GM19324 (cell line): Measurements from ENCODE around the gene CMTM4.
"Not testable (repeated sequence)": the region's sequence is repeated elsewhere in the genome, so short reads cannot be mapped to it uniquely, and the experiment has no call there.

Source experiments
- ATAC-seq: cut with Tn5 transposase; IDR thresholded peaks from one replicate; pipeline ENCODE4 v1.9.1; 2021; ENCODE audit warnings: mild to moderate bottlenecking, moderate library complexity; ENCODE audit not compliant: unreplicated experiment, low FRiP score

Gene CMTM4

DNA sequence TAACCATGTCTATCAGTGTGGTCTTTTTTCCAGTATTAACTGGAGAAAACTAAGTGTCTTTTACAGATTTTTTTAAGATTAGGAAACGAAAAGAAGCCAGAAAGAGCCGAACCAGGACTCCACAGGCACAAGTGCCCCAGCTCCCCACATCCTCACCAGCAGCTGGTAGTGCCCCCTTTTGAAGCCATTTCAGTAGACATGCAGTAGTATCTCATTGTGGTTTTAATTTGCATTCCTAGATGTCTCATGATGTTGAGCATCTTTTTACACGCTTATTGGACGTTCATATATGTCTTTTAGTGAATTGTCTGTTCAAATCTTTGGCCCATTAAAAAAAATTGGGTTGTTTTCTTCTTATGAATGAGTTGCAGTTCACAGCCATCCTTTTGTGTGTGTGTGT is 96.8 kb downstream of the CMTM4 start:
- ATAC-seq: no peak

GRCh38 chr16:66598111-66598510 is 98.4 kb downstream of the CMTM4 start:
- ATAC-seq: no peak

GRCh38 chr16:66596986-66597848 is 99.3 kb downstream of the CMTM4 start:
- no peak for ATAC-seq

DNA sequence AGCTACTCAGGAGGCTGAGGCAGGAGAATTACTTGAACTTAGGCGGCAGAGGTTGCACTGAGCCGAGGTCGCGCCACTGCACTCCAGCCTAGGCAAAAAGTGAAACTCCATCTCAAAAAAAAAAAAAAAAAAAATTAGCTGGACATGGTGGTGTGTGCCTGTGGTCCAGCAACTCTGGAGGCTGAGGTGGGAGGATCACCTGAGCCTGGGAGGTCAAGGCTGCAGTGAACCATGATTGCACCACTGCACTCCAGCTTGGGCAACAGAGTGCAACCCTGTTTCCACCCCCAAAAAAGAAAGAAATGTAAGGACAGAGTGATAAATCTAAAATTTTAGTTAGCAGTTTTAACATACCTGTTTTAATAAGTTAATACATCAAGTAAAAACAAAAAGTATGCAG is 100.0 kb downstream of the CMTM4 start:
- not testable (repeated sequence) for ATAC-seq

DNA sequence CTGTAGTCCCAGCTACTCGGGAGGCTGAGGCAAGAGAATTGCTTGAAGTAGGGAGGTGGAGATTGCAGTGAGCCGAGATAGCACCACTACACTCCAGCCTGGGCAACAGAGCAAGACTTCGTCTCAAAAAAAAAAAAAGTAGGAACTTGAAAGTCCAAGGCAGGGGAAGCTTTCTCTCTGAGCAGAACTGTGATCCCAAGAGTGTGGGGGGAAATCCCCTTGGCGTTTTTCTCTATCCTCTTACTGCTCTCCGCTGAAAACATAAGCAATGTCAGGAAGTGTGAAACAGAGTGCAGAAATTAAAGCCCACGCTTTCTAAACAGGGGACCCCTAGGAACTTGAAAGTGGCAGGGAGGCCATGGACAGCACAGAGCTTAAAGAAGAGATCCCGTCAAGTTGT is 101.8 kb downstream of the CMTM4 start:
- no peak for ATAC-seq

DNA sequence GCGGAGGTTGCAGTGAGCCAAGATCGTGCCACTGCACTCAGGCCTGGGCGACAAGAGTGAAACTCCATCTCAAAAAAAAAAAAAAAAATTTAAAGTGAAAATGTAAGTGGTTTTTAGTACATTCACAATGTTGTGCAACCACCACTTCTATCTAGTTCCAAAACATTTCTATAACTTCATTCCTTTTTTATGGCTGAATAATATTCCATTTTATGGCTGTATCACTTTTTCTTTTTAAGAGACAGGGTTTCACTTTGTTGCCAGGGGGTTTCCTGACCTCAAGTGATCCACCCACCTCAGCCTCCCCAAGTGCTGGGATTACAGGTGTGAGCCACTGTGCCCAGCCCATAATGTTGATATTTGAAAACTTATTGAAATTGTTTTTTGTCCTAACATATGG is 103.7 kb downstream of the CMTM4 start:
- no peak for ATAC-seq

GRCh38 chr16:66592241-66592640 is 104.3 kb downstream of the CMTM4 start:
- ATAC-seq: no peak

DNA sequence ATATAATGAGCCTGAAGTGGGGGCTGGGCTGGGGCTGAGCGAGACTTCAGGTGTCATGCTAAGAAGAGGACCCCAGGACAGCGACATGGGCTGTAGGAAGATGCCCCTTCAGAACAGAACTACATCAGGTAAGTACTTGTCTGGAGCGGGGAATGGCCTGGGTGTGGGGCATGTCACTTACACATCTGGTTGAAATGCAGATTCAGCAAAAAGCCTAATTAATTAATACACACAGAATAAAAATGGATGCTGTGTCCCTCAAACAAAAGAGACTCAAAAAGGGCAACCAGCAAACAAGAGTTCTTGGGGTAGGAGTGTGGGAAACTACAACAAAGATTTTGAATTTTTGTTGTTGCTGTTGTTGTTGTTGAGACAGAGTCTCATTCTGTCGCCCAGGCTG is 105.5 kb downstream of the CMTM4 start:
- no peak for ATAC-seq

DNA sequence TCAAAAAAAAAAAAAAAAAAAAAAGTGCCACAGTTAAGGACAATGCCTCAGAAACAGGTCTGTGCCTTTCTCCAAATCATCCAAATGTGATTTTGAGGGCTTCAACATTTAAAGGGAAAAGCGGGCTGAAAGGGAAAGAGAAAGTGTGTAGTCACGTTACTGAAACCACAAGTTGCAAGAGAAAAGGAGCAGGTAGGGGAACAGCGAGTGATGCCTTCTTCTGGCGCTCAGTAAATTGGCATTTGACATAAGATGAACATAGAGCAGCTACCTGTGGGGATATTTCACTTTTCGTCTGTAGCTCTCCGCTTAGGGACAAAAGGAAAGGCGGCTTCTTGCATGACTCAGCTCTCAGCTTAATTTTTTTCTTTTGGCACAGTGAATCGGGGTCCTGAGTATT is 106.2 kb downstream of the CMTM4 start:
- ATAC-seq: no peak

DNA sequence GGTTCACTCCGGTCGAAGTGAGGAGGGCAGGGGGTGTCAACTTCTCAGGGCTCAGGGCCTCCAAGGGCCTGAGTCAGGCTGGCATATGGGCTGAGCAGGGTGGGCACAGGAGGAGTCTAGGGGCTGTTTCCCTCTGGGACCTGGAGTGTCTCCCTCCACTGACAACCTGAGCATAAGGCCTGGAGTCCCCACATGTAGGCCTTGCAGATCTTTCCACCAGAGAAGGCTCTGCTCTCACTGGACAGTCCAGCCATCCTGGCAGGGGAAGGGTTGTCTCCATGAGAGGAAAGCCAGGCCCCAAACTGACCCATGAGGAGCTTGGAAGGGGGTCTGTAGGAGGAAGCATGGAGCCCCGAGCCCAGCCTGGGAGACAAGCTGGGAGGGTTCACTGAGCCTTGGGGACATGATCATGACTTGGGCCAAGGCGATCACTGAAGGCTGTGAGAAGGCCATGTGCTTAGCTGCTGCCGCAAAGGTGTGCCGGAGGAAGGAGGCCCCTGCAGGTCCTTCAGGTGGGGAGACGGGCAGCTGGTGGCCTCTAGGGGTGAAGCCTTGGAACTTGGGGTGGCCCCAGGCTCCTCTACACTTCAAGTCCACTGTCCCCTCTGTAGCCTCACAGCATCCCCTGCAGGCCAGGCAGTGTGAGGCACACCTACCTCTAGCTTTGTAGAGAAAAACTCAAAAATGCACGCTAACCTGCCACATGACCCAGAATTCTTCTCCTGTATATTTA is 107.4 kb downstream of the CMTM4 start:
- peak; percentile 73 for ATAC-seq

GRCh38 chr16:66587881-66588600 is 108.5 kb downstream of the CMTM4 start:
- ATAC-seq: no peak

DNA sequence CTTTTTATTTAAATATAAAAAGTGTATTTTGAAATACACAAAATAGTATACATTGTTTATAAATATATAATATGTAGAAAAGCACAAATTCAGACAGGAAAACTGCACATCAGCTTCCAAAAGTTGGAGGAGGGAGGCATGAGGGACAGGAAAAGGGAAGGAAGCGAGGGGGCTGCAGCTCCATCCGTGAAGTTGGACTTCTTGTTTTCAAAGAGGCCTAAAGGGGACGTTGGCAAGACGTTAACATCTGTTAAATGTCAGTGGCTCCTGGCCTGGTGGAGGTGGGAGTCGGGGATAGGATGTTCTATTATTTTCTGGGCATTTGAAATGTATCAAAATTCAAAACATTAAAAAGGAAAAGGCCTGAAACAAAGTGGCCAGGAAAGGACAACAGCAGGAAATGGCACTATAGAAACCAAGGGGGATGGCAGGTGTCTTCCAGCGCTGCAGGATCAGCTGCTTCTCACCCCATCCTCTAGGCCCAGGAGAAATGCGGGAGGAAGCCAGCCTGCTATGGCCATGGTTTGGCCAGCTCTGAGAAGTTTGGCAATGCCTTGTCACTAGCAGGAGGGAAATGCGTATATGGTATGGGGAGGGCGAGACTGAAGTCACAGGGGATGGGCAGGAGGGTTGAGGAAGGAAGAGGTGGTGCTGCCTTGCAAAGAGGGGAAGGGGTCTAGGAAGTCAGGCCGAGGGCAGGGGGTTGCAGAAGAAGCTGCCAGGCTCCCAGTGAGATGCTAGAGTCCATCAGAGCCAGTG is 110.9 kb downstream of the CMTM4 start:
- ATAC-seq: no peak

DNA sequence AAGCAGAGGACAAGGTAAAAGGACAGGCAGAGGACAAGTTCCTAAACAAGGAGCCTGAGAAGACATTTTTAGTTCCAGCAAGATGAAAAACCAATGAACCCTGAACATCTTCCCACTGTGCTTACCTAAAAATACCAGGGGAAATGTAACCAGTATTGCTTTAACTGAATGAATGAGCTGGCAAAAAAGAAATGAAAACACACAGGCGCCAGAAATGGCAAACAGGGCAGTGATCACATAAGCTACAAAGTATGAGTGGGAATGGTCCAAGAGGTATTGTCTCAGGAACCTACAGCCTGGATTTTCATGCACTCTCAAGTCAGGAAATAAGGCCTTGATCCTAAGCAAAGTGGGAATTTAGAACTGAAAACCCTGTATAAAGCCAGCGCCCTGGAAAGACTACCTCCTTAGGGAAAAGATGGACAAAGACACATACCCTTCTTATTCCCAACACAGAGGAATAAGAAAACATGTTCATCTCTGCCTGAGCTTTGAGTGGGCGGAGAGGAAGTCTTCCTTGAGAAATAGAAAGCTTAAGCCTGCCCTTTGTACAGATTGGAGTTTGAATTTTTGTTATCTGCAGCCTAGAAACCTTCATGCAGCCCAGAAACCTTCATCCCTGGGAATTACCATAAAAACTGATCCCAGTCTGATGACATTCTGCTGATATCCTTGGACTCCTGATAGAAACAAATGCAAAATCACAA is 115.1 kb downstream of the CMTM4 start:
- no peak for ATAC-seq

GRCh38 chr16:66580605-66581209 is 115.8 kb downstream of the CMTM4 start:
- no peak for ATAC-seq

GRCh38 chr16:66578651-66579531 is 117.7 kb downstream of the CMTM4 start, which contains the start of gene CMTM2:
TSS of gene CMTM2 (plus strand) at chr16:66579463. CDS start at chr16:66579608, 145 bp downstream.
- no peak for ATAC-seq

GRCh38 chr16:66576296-66576695 is 120.2 kb downstream of the CMTM4 start:
- ATAC-seq: no peak

DNA sequence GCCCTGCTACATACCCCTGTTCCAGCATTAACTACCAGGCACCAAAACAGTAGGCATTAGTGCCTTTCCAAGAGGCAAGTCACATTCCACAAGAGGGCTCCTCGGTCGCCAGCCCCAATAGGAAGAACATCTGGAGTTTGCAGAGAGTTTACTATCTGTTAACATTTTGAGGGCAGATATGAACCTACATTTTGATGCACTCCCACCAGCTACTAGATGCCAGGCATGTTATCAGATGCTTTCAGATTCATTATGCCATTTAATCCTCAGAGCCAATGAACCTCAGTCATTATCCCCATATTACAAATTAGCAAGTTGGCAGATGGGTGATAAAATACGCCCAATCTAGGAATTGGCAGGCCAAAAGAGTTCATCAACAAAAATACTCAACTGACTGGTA is 121.5 kb downstream of the CMTM4 start:
- ATAC-seq: no peak

DNA sequence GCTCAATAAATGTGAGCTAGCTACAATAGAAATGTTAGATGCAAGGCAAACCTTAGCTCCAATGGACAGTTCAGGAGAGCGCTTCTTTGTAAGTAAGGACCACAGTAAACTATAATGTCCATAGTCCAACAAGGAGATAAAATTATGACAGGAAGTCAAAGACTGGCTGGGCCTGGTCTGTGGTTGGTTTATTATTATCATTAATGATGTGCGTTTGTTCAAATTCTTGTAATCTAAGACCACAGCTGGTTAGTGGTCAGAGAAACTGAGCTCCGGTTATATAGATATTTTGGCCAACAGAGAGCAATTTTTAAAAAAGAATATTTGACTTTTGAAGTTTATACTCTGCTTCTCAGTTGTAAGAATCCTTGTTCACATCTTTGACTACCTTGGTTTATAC is 122.0 kb downstream of the CMTM4 start:
- ATAC-seq: no peak
